OCI-M2 (cell line): ENCODE results near the gene RNASEL.
"Not testable (repeated sequence)": the region's sequence is repeated elsewhere in the genome, so short reads cannot be mapped to it uniquely, and the experiment has no call there.

Experiments used
- DNase-seq: peaks from one replicate; lab custom pipeline; 2025; ENCODE audit not compliant: unreplicated experiment; lab: John Stamatoyannopoulos, UW

Gene RNASEL

GRCh38 chr1:182588500-182589396, at the start of gene RNASEL:
Gene RNASEL (minus strand): TSS chr1:182589256. CDS start chr1:182586806, 2,450 bp downstream.
- DNase-seq = no peak

- DNase-seq = no peak
Observed at GRCh38 chr1:182637769-182638168, 48.7 kb upstream of the RNASEL start.

- DNase-seq = no peak
Observed at GRCh38 chr1:182635871-182636270, 46.8 kb upstream of the RNASEL start.

- no peak for DNase-seq
Observed at GRCh38 chr1:182634306-182635072, 45.4 kb upstream of the RNASEL start.

- DNase-seq = no peak
Observed at GRCh38 chr1:182633657-182634281, 44.7 kb upstream of the RNASEL start.

- no peak for DNase-seq
Observed at GRCh38 chr1:182633031-182633430, 44.0 kb upstream of the RNASEL start.

GRCh38 chr1:182632441-182632857, 43.4 kb upstream of the RNASEL start:
- not testable (repeated sequence) for DNase-seq

GRCh38 chr1:182631954-182632353, 42.9 kb upstream of the RNASEL start:
- no peak for DNase-seq

GRCh38 chr1:182631053-182631677, 42.1 kb upstream of the RNASEL start:
- DNase-seq = no peak

GRCh38 chr1:182630586-182630985, 41.5 kb upstream of the RNASEL start:
- no peak for DNase-seq

- DNase-seq = no peak
Observed at GRCh38 chr1:182629499-182630096, 40.5 kb upstream of the RNASEL start.

GRCh38 chr1:182629080-182629479, 40.0 kb upstream of the RNASEL start:
- DNase-seq = no peak

GRCh38 chr1:182628657-182629056, 39.6 kb upstream of the RNASEL start:
- no peak for DNase-seq

- no peak for DNase-seq
Observed at GRCh38 chr1:182627622-182628021, 38.6 kb upstream of the RNASEL start.

GRCh38 chr1:182626527-182626926, 37.5 kb upstream of the RNASEL start:
- DNase-seq = no peak

- no peak for DNase-seq
Observed at GRCh38 chr1:182625719-182626504, 36.9 kb upstream of the RNASEL start.

- no peak for DNase-seq
Observed at GRCh38 chr1:182625024-182625423, 36.0 kb upstream of the RNASEL start.

GRCh38 chr1:182624577-182624976, 35.5 kb upstream of the RNASEL start:
- DNase-seq = no peak

- no peak for DNase-seq
Observed at GRCh38 chr1:182622901-182623528, 34.0 kb upstream of the RNASEL start.
